Measurements from ENCODE around the gene FUT3. TPM values are rescaled to one million over a fixed set of nuclear protein-coding genes. Genes with fewer than 3 reads are reported as not detected.

The FUT3 gene
- total and polyA plus RNA-seq, 2 of the 8 experiments (the other 6 are each of a cell fraction or from before 2014, with no cell fraction given), result 0.15 to 0.63 TPM

DNA sequence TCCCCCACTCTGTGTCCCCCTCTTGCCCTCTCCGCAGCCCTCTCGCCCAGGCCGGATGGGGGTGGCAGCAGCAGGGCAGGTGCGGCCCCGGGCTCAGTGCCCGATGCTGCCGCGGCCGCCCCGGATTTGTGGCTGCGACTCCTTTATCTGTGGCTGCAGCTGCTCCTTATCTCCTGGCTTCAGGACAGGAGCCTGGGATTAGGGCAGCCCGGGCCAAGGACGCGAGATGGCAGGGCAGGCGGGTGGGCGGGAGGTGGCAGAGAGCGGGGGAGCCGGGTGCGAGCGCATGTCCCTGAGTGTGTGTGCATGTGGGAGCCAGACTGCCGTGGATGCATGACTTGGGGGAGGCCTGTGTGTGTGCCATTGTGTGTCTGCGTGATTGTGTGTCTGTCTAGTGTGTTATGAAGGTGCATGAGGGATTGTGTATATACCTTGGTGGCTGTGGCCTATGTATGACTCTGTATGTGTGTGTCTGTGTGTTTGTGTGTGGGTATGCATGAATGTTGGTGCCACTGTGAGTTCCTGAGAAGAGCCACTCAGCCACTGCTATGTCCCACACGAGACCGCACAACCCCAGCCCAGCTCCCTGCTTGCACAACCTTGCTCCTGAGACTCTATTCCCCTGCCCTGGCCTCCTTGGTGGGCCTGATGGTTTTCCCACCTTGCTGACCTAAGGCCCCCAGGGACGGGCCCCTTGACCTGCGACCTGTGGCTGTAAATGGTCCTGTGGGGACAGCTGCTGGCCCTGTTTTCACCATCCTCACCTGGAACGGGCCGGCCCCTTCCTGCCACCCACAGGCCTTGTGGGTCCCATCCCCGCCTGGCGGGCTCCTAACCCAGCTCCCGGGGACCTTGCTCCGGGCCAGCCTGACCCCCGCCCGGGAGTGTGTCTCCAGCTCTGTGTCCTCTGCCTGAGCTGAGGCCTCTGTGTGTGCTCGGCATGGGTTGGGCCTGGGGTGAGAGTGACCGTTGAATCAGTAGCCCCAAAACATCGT lies 51.7 kb downstream of the FUT3 start:
- Histone ChIP-seq H4K20me1 (replicated peaks in 1 of 2; ENCODE audit: control insufficient read depth in 1 of 2, insufficient read depth in 2 of 2, low read length in 2 of 2) (peaks cover 0 to 3% of the 10 kb centered on the region in 2 experiments), H3K4me1 (replicated peaks in 1 of 4; ENCODE audit: control insufficient read depth in 3 of 4, insufficient read depth in 4 of 4, low read length in 3 of 4) (peaks cover 0 to 13% (median 7%) of the 10 kb centered on the region in 4 experiments; a peak in 5 of 7 replicates), H3K36me3 (ENCODE audit: control insufficient read depth in 2 of 4, insufficient read depth in 4 of 4, low read length in 3 of 4) (no peaks in the 10 kb centered on the region), H3K56ac (replicated peaks; ENCODE audit: insufficient read length, low read depth, low read length) (no peak overlapping the region), H3K9ac (replicated peaks in 1 of 4; ENCODE audit: extremely low read depth in 1 of 4, low read depth in 3 of 4, low read length in 3 of 4) (no peak overlapping the region), H3K4ac (replicated peaks; ENCODE audit: insufficient read length, low read depth, low read length) (no peak overlapping the region), H2BK120ac (replicated peaks; ENCODE audit: low read depth, low read length) (no peak overlapping the region), H3K27me3 (replicated peaks in 1 of 4; ENCODE audit: control insufficient read depth in 3 of 4, extremely low read depth in 1 of 4, insufficient read depth in 3 of 4, low read length in 3 of 4) (peaks cover 2 to 15% (median 8%) of the 10 kb centered on the region in 4 experiments; a peak in 6 of 7 replicates), H3K4me3 (ENCODE audit: extremely low read depth in 1 of 4, insufficient read depth in 2 of 4, low read depth in 3 of 4, low read length in 4 of 4) (no peak overlapping the region), H4K5ac (ENCODE audit: insufficient read length, low read depth, low read length) (no peak overlapping the region), H3K79me1 (ENCODE audit: low read depth, low read length) (no peaks in the 10 kb centered on the region), H3K4me2 (ENCODE audit: insufficient read depth in 1 of 2, low read depth in 2 of 2, low read length in 2 of 2) (no peak overlapping the region), H3K18ac (ENCODE audit: extremely low read depth, low read length) (no peak overlapping the region), H2BK15ac (ENCODE audit: low read length) (no peak overlapping the region), H4K91ac (replicated peaks; ENCODE audit: insufficient read length, low read length) (no peak overlapping the region), H3K23ac (ENCODE audit: insufficient read length) (no peak overlapping the region), H3K23me2 (ENCODE audit: low read depth, low read length) (peaks cover 3% of the 10 kb centered on the region), H3K79me2 (ENCODE audit: control insufficient read depth in 1 of 2, insufficient read depth in 2 of 2, low read length in 2 of 2) (no peaks in the 10 kb centered on the region), H2BK20ac (ENCODE audit: low read length) (no peak overlapping the region), H4K8ac (ENCODE audit: extremely low read depth, insufficient read depth, low read length) (no peak overlapping the region), H3K14ac (ENCODE audit: insufficient read length) (no peak overlapping the region), H2AFZ (ENCODE audit: low read length) (no peak overlapping the region), H3K27ac (ENCODE audit: low read depth, low read length) (no peak overlapping the region), H2BK5ac (ENCODE audit: low read depth, low read length) (no peak overlapping the region), H2AK5ac (ENCODE audit: low read depth, low read length) (no peak overlapping the region), H2BK12ac (ENCODE audit: low read depth, low read length) (no peak overlapping the region), H3K9me3 (ENCODE audit: insufficient read depth in 2 of 2, low read depth in 1 of 2, low read length in 1 of 2) (no peaks in the 10 kb centered on the region)
- FAIRE-seq (no peak), DNase-seq (ENCODE audit: low read depth in 1 of 2, low spot score in 2 of 2) (no peak)
- ChIA-PET CTCF (ENCODE audit: partially characterized antibody) (interaction anchor here (0.9 to 1.6 kb wide), 2 partner anchors 110 to 219 kb away, joined by 3 to 6 read pairs; partner anchors contain the start of gene RPL36), POLR2A (ENCODE audit: partially characterized antibody) (interaction anchor here (1.0 to 3.0 kb wide), 4 partner anchors 8 to 108 kb away, joined by 3 to 12 read pairs (median 4); no protein-coding TSS in a partner anchor)
- 85% methylated on average over 27 of the region's 37 CpGs; no CpG with 5 or more reads in 1 of the 2 experiments for WGBS, 2 experiments (ENCODE audit: extremely low coverage in 1 of 2, insufficient coverage in 1 of 2, insufficient read length in 1 of 2, insufficient replicate concordance in 2 of 2, low coverage in 1 of 2, low lambda C conversion rate in 2 of 2, missing lambda C conversion rate in 1 of 2)
- TF ChIP-seq HDAC6 (IDR thresholded peaks at IDR 0.05; ENCODE audit: low read depth, low read length) (no peak), EP300 (IDR thresholded peaks at IDR 0.05; ENCODE audit: borderline replicate concordance in 1 of 2, low read depth in 2 of 2, low read length in 2 of 2) (no peak), RNF2 (IDR thresholded peaks at IDR 0.05; ENCODE audit: borderline replicate concordance, low read depth, low read length, missing control alignments, poor library complexity, severe bottlenecking) (no peak), CHD2 (IDR thresholded peaks at IDR 0.05; ENCODE audit: low read length) (no peak), SAP30 (IDR thresholded peaks at IDR 0.05; ENCODE audit: insufficient read depth, insufficient replicate concordance, low read length) (no peak), BCL11A (IDR thresholded peaks at IDR 0.05; ENCODE audit: low read depth in 2 of 2, low read length in 2 of 2) (no peak), KDM4A (IDR thresholded peaks at IDR 0.05; ENCODE audit: low read depth, low read length, severe bottlenecking) (no peak), CBX5 (IDR thresholded peaks at IDR 0.05; ENCODE audit: low read depth, low read length) (no peak), FOSL1 (IDR thresholded peaks at IDR 0.05; ENCODE audit: insufficient read depth, low read depth, low read length) (no peak), JUN (IDR thresholded peaks at IDR 0.05; ENCODE audit: low read depth, low read length) (no peak), POLR2A (IDR thresholded peaks at IDR 0.05; ENCODE audit: control extremely low read depth in 1 of 2, low read depth in 2 of 2, low read length in 2 of 2) (no peak)

Measured in H1 (cell line).